HG03439 (cell line): ENCODE measurements around the gene SEPTIN5.

Source experiments
- ATAC-seq: cut with Tn5 transposase; IDR thresholded peaks from one replicate; pipeline ENCODE4 v1.9.1; 2021; ENCODE audit warnings: mild to moderate bottlenecking, moderate library complexity; ENCODE audit not compliant: unreplicated experiment

Gene SEPTIN5

DNA sequence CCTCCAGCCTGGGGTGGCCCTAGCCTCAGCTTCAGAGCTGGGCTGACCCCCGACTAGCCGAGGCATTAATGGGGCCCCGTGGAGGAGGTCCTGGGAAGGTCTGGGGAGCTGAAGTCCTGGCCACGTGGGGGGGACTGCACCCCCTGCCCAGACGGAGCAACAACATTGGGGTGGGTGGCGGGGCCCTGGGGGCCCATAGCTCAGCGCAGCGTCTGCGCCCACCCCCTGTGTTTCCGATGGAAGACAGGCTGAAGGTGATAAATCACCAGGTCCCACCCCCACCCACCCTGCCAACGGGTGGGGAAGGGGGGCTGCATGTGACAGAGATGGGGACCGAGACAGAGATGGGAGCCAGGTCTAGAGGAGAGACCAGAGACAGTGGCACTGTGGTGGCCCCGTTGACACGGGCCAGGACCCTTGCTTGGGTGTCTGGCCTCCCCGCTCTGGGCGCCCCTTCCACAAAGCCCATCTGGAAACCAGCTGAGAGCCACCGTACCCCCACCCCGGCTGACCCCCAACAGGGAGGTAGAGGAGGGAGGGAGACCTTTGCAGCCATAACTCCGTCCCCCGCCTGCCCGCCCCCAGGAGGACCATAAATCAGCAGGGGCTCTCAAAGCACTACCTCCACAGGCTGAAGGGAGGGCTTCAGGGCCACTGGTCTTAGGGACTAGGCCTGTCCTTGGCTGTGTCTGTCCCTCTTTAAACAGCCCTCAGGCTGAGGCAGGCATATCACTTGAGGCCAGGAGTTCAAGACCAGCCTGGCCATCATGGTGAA, 17.2 kb downstream of the SEPTIN5 start:
- ATAC-seq, result no peak

DNA sequence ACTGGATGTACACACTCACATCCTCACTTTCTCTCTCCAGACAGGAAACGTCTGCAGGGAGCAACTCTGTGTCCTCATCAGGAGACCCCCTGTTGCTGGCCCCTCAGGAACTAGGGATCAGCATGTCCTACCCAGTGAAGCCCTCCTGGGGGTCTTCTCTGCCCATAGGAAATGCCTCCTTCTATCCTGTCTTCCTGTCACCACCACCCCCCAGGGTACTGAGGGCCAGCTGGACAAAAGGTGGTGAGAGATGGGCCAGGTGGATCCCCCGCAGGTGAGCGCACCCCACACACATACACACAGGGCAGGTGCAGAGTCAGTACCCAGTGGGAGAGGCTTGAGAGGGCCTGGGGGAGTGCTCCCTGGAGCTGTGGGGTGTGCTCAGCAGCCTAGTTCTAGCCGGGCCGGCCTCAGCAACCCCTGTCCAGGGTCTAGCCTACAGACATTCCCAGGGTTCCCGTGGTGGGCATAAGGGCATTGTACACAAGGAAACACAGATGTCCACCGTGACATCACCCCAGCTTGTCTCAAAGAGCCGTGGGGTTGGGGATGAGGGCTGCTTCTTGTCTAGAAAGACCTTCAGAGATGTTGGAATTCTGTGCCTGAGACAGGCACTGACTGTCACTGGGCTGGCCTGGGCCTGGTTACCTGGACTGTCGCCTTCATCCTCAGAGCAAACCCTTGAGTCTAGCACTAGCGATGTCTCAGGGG, 18.3 kb downstream of the SEPTIN5 start:
- ATAC-seq, result no peak

DNA sequence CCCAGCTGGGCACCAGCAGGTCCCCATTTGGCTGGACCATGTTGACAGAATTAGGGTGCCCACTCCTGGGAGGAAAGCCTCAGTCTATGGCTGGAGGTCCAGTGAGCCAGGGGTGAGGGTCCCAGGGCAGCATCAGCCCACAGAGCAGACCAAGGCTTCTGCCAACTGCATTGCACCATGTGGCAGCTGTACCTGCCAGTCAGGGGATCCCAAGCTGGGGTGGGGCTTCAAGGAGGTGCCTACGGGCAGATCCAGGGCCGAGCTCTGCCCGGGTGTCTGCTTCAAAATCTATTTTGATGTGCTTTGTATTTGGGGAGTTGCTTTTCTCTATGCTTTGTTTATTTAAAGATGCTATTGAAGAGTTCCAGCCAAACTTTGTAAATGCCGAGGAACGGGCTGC, 19.5 kb downstream of the SEPTIN5 start:
- ATAC-seq, result no peak

DNA sequence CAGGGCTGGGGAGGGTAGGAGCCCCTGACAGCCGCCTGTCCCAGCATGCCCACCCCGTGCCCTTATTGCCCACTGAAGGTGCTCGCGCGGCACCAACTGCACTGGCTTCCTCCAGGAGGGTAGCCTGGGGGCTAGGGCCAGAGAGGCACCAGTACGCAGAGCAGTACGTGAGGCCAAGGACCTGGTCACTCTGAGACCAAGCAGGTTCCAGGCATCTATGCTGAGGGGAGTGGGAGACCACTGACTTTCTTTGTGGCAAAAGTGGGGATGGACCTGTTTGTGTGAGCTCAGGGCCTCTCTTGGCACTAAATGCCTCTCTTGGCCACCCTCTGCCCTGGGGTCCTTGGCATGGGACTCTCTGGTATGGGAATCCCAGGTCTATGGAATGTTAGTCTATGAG, 19.9 kb downstream of the SEPTIN5 start:
- ATAC-seq, result no peak

DNA sequence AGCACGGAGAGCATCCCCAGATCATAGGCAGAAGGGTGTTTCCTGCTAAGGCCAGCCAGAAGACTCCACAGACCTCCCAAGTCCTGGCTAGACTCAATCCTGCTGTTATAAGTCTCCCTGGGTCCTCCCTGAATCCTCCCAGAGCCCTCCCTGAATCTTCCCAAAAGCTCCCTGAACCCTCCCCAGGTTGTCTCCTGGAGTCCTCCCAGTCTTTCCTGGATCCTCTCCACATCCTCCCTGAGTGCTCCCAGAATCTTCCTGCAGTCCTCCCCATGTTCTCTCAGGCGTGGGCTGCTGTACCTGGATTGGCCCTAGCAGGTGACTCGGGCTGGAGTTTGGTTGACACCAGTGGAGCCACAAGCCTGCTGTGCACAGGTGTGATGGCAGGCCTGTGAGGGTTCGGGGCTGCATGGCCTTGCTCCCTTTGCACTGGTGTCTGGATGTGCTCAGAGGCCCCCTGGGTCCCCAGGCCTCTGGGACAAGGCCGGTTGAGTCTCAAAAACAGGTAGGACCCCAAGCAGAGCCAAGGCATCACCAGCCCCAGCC, 20.6 kb downstream of the SEPTIN5 start:
- ATAC-seq, result no peak

DNA sequence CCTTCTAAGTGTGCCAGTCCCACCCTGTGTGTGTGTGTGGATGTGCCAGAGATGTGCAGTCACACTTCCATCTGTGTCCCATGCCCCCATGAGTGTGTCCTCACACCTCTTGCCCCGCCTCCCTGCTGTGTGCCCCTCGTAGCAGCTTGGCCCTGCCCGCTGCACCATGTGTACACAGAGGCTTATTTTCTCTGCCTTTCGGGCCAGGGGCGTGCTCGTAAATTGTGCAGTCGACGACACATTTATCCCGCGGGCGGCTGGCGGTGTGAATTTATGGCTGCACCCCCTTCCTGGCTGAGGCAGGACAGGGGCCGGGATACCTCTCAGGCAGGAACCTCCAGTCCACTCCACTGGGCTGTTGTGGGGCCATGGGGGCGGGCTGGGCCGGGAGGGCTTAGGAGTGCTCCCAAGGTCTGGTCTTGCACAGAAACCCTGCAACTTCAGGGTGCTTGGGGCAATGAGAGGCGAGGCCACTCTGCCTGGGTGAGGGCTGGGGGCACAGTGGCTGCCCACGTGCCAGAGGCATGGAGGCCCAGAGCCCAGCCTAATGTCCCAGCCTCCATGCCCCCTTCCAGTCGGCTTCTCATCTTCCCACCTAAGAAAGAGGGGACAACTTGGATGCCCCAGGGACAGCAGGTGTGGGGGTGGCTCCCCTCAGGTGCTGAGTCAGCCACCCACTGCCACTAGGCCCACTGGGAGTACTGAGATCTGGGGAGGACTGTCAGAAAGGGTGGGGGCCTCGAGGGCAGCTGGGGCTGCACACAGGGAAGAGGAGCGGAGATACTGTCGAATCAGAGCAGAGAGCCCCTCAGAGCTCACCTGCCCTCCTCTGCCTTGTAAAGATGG, 21.6 kb downstream of the SEPTIN5 start:
- ATAC-seq, result no peak

DNA sequence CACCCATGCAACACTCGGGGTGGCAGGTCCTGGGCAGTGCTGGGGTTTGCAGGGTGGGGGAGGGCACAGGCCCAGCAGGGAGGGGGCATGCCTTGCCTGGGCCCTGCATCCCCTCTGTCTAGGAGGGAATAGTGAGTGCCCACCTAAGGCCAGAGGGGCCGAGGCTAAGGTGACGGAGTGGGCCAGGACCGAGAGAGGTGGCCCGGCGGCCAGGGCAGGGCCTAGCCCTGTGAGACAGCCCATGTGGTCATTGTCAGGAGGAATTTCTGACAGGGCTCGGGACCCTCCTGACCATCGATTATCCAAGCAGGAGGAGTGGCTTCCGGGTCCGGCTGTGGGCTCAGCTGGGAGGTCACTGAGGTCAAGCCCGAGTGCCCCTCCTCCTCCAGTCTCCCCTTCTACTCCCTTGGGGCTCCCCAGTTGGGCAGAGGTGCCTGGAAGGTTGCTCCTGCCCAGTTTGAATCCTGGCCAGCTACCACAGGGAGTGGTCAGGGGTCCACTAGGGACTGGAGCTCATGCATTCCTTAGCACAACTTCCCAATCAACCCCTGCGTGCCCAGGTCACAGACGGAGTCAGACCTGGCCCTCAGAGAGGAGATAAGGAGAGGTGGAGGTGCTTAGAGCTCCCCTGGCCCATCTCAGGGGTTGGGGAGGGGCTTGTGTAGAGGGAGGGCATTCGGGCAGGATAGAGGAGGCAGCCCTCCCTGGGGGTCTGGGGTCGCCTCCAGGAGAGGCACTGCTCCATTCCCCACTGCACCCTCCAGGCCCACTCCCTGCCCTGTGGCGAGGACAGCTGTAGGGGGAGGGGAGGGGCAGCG, 23.8 kb downstream of the SEPTIN5 start:
- no peak for ATAC-seq

DNA sequence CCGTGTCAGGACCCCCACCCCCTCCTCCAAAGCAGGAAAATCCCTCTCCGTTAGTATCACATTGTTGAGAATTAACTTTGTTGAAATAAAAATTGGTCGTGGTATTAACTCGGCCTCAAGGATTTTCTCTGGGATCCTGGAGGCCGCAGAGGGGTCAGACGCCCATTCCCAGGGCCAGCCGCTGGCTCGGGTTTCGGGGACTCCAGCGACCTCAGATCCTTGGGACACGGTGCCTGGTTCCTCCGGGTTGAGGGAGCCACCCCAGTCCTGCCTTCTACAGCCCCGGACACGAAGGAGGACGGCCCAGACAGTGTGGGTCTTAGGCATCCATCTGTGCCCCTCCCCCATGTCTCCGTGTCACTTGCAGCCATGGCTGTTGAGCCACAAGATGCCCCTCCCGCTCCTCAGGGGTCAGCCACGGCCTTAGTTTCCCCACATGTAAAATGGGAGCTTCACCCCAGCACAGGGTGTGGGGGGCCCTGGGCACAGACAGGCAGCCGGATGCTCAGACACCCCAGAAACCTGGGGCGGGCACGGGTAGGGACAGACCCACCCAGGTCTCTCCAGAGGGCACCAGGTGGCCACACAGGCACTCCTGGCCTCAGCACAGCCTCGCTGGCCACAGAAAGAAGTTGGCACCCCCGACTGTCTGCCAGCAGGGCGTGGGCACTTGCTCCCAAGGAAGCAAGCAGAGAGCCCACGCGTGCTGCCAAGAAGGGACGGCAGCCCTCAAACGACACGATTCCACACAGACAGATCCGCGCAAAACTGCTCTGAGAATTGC, 24.6 kb downstream of the SEPTIN5 start:
- ATAC-seq, result no peak

DNA sequence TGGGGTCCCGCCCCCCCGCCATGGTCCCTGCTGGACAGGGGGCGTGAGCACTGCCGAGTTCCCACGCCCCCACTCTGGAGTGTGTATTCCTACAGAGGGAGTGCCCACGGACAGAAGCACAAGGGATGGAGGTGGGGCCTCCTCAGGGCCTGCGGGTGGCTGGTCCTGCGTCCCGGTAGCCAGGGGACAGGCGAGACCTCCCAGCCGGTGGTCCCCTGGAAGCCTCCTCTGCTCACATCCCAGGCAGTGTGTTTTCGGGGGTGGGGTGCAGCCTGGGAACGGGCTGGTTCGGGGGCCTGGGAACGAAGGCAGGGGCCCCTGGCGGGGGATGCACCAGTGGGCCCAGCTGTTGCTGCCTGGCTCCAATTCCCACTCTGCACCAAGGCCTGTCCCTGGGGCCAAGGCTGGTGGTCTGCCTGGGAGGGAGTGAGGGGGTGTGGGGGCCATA, 25.2 kb downstream of the SEPTIN5 start:
- ATAC-seq, result no peak

DNA sequence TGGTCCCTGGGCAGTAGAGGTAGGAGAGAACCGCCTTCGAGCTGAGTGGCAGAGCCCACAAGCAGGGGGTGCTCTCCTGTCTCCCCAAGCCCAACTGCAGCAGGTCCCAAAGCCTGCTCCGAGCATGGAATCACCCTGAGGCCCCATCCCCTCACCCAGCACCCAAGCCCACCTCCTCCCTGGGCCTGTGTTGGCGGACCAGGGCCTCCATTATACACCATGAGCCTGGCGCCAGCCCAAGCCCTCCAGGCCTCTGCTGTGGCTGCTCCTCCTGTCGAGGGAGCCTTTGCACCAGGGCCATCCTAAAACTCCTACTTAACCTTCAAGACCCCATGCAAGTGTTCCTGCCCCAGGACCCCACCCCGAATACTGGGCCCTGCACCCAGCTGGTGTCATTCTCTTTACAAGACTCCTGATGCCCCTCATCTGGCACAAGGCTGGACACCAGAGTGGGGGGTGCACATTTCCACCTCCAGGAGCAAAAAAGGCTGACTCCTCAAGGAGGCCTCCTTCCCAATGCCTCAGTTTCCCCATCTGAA, 25.7 kb downstream of the SEPTIN5 start:
- no peak for ATAC-seq

DNA sequence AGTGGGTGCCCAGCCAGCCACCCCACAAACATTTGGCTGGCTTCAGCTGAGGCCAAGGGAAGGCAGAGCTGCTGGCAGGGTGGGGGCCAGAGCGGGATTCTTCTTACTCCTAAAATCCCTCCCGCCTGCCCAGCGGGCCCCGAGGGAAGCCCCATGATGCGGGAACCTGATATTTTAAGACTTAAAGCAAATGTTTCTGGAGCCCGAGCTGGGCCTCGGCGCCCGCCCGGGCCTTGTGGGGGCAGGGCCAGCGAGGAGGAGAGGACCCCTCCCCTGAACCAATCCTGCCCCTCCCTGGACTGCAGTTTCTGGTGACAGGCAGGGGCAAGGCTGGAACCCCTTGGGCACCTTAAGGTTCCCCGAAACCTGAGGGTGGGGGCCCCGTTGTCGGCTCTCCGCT, 26.3 kb downstream of the SEPTIN5 start:
- no peak for ATAC-seq

DNA sequence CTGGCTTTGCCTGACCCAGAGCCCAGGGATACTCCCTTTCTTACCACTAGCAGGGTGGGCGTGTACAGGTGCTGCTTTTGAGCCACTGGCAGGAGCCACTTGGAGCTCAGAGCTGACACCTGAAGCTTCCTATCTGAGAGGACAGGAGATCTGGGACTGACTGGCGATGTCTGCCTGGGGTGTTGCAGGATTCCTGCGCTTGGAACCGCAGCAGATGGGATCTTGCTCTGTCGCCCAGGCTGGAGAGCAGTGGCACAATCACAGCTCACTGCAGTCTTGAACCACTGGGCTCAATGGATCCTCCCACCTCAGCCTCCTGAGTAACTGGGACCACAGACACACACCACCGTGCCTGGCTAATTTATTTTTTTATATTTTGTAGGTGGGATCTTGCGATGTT, 26.8 kb downstream of the SEPTIN5 start:
- ATAC-seq, result no peak

DNA sequence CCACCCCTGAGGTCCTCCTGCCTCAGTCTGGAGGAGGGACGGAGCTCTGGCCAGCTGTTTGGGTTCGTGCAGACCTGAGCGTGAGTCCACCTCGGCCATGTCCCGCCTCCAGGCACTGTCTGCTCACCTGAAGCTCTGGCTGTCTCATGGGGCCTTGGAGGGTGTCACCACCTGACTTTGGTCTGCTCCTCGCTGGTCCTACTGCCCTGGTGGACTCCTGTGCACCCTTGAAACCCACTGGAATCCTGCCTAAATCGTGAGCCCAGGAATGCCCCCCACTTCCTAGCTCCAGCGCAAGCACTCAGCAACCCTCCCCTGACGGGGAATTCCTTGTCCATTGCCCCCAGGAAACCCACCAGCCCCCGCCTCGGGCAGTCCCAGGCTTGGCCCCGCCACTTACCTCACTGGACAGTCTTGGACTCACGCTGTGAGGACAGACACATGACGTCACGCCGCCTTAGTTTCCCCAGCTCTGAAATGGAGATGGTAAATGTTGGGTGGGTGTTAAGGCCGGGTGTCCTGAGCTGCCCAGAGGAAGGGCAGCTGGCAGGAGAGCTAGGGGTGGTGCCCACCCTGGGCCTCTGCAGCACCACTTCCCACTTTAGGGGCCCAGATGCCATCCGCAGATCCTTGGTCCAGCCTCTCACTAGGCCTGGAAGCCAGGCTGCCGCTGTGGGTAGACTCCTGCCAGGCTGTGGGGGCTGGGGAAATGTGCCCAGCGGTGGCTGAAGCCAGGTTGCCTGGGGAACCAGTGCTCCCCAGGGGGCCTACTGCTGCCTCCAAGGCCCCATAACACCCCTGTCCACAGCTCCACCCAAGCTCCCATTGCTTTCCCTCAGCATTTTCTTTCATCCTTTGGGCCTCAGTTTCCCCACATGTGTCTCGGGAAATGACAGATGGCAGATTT, 28.1 kb downstream of the SEPTIN5 start:
- no peak for ATAC-seq

DNA sequence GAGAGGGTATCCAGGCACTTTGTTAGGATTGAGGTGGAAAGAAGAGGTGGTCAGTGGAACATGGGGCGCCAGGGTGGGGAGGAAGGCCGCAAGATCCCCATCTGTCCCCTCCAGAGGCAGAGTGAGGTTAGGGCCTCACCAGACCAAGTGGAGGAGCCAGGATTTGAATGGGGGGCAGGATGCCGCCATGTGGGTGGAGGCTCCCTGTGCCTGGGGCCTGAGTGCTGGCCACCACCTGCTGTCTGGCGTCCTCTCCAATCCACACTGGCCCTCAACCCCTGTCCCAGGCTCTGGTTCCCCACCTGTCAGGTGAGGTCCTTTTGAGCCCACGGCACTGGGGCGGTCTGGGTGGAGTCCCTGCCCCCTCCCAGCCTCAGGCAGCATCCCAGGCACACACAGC, 28.8 kb downstream of the SEPTIN5 start:
- ATAC-seq, result no peak

DNA sequence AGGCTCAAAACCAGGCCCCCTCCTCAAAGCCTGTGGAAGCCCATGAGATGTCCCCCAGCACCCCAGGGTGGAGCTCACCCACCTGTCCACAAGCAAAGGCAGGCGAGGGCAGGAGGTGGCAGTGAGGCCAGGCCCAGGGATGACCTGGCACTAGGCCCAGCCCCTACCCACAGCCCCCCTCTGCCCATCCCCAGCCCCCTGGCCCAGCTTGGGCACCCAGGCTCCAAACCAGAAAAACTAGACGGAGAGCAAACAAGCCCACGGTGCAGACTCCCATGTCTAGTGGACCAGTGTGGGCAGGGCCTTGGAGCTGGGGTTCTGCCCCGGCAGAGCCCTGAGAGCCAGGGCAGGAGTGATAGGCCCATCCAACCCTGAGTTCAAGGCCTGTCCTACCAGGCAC, 29.3 kb downstream of the SEPTIN5 start:
- ATAC-seq, result no peak

DNA sequence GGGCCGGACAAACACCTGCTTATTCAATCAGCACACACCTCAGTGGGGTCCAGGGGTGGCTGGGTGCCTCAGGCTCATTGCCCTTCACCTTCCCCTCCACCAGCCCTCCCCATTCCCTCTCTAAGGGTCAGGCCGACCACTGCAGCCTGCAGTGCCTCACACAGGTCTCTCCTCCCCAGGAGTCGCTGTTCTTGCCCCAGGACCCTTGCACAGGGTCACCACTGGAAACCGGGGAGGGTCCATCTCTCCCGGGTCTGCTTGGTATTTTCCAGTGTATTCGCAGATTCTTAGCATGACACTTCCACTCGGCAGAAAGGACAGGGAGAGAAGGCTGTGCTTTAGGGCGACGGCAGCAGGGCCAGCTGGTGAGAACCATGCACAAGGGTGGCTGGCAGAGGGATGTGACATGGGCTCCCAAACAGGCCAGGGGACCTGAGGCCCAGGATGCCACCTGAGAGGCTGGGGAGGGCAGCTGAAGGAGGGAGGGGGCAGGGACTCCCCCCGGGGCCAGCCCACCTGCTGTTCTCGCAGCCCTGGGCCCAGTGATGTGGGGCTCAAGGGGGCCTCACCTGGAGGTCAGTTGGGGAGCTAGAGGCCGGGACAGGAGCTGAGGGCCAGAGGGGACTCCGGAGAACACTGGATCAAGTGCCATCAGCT, 30.2 kb downstream of the SEPTIN5 start:
- no peak for ATAC-seq

DNA sequence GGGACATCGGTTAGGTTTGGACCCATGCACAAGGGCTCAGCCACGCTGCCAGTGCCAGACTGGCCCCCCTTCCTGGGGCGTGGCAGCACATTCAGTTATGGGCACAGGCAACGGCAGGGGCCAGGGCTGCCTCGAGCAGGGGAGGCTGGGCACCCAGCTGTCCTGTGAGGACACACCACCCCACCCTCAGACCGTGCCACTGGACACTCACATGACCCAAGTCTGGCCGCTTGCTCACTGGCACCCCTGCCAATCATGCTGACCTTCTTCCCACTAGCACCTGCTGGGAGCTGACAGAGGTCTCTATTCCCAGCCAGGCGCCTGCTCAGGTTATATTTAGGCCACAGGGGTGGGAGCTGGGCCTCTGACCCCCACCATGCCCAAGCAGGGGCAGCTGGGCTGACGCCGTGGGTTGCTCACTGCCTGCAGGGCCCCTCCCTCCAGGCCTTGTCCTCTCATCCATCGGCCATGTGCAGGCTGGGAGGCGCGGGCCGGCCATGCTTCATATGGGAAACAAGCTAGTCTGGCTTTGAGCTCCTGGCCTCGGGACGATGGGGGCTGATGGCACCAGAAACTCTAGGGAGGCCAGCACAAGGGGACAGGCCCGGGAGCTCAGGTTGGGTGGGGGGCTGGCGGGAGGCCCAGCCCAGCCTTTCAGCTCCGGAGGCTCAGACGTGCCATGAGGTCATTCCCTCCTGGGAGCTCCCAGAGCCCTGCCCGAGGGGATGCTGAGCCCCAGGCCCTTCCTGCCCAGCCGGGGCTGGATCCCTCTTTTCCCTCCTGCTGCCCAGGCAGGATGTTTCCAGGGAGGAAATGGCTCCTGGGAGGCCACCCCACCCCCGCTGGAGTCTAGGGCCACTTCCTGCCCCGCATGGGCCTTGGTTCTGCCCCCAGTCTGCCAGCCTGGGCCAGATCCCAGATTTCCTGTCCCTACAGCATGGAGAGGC, 31.1 kb downstream of the SEPTIN5 start:
- no peak for ATAC-seq
